Measurements from ENCODE around the gene SMOC2. TPM values are rescaled to one million over a fixed set of nuclear protein-coding genes. Genes with fewer than 3 reads are reported as not detected.
"Not testable (repeated sequence)": the region's sequence is repeated elsewhere in the genome, so short reads cannot be mapped to it uniquely, and the experiment has no call there.

Gene SMOC2
- total RNA-seq, 8 experiments from 2014 or later: 0.15 to 31.4 (median 0.94) TPM; not detected in 2

DNA sequence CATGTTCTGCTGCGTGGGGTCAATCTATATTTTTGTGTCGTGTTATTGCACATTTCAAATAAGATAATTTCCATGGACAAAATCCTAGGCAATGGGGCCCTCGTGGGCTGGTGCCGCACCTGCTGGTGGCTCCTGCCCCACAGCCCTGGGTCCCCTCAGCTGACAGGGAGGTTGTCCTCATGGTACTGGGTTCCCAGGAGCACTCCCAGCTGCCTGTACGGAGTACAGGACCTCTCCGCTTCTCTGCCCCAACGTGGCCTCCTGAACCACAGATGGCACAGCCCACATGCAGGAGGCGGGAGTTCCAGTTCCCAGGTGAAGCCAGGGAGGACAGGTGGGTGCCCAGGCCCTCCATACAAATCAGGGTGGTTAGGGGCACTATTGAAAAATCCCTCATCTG is 243.5 kb downstream of the SMOC2 start:
- peaks cover 19 to 23% of the 10 kb centered on the region in 2 donors for H3K4me1 ChIP-seq (replicated peaks in 1 of 2)
- no peak overlapping the region for H3K4me3 ChIP-seq
- in situ Hi-C loops (cut with MboI; ENCODE audit: low pct_unique_long_range_greater_than_20kb in 2 of 9, low sequenced_read_pairs in 9 of 9, unreplicated experiment in 9 of 9): no loop called here
- WGBS, 10 experiments: 0 to 100% (median 75%) methylated on average over 1 to 6 of the region's 8 CpGs; no CpG with 5 or more reads in 4 of the 10 experiments
- ATAC-seq (replicated peaks in 6 of 8): no peak
- no peak overlapping the region for H3K27ac ChIP-seq

DNA sequence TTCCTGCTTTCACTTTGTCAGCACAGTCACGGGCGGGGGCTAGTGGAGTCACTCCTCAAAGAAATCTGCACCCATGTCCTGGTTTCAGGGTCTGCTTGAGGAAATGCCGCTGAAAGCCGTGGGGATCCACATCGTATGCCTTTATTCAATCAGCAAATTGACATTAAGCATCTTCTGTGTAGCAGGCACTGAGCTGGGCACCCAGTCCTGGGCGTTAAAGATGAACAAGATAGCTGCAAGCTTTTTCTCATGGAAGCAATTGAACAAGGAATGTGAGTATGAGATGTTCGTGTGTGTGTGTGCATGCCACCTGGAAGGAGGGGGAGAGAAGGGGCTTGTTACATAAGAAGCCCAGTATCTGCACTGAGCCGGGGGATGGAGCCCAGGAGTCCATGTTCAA is 243.9 kb downstream of the SMOC2 start:
- WGBS, 10 experiments: 0 to 100% (median 90%) methylated on average over 1 to 5 of the region's 8 CpGs; no CpG with 5 or more reads in 3 of the 10 experiments
- ATAC-seq (replicated peaks in 6 of 8): no peak
- Histone ChIP-seq H3K27ac (no peak overlapping the region), H3K4me1 (replicated peaks in 1 of 2) (peaks cover 19 to 23% of the 10 kb centered on the region in 2 donors), H3K4me3 (no peak overlapping the region)
- in situ Hi-C loops (cut with MboI; ENCODE audit: low pct_unique_long_range_greater_than_20kb in 2 of 9, low sequenced_read_pairs in 9 of 9, unreplicated experiment in 9 of 9): no loop called here

- H3K27ac ChIP-seq: no peak overlapping the region
- H3K4me1 ChIP-seq (replicated peaks in 1 of 2): peaks cover 19 to 23% of the 10 kb centered on the region in 2 donors
- WGBS, 10 experiments: 28 to 100% (median 83%) methylated on average over 1 to 9 of the region's 25 CpGs; no CpG with 5 or more reads in 2 of the 10 experiments
- H3K4me3 ChIP-seq: no peak overlapping the region
- ATAC-seq (replicated peaks in 6 of 8): no peak
- in situ Hi-C loops (cut with MboI; ENCODE audit: low pct_unique_long_range_greater_than_20kb in 2 of 9, low sequenced_read_pairs in 9 of 9, unreplicated experiment in 9 of 9): no loop called here
These were observed 245.2 kb downstream of the SMOC2 start for GRCh38 chr6:168686029-168686738.

DNA sequence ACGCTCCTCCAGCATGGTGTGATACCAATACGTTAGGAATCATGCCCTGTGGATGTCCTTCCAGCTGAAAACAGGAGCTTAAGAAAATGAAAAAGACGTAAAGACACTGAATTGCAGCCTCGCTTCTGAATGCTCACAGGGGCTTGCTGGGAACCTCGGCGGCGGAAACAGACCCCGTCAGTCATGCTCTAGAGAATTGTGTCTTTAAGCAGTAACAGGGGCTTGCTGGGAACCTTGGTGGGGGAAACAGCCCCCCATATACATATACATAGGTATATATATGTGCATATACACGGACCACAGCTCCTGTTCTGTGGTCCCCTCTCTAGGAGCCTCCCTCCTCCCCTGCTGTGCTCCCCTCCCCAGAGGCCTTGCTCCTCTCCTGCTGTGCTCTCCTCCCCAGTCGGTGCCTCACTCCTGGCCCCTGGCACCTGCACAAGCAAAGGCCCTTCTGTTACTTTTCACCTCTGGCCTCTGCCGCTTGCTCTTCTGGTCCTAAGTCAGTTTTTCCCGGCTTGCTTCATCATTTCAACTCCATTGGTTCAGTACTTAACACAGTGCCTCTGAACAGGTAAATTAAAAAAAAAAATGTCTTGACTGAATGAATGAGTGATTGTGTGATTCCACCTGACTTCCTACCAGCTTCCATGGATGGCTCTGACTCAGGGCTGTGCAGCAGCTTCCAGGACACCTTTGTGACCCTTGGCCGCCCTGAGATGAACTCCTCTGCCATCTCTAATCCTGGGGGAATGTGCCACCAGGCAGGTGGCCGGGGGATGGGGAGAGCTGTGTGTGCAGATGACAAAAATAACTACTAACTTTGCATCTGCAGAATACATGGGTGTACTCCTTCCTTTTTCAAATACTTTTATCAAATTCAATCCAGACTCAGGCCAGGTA is 246.1 kb downstream of the SMOC2 start:
- 54 to 100% (median 69%) methylated on average over 1 to 10 of the region's 14 CpGs; no CpG with 5 or more reads in 2 of the 10 experiments for WGBS, 10 experiments
- in situ Hi-C loops (cut with MboI; ENCODE audit: low pct_unique_long_range_greater_than_20kb in 2 of 9, low sequenced_read_pairs in 9 of 9, unreplicated experiment in 9 of 9): no loop called here
- peaks cover 21 to 28% of the 10 kb centered on the region in 2 donors for H3K4me1 ChIP-seq (replicated peaks in 1 of 2)
- H3K4me3 ChIP-seq: no peak overlapping the region
- ATAC-seq (replicated peaks in 6 of 8): peak in 3 of 8 experiments; percentile 10 to 19 (median 17)
- no peak overlapping the region for H3K27ac ChIP-seq

- Histone ChIP-seq H3K4me1 (replicated peaks in 1 of 2) (peaks cover 14 to 18% of the 10 kb centered on the region in 2 donors), H3K27ac (no peak overlapping the region), H3K4me3 (no peak overlapping the region)
- WGBS, 10 experiments: 31 to 100% (median 92%) methylated on average over 1 to 7 of the region's 7 CpGs; no CpG with 5 or more reads in 2 of the 10 experiments
- ATAC-seq (replicated peaks in 6 of 8): no peak
- in situ Hi-C loops (cut with MboI; ENCODE audit: low pct_unique_long_range_greater_than_20kb in 2 of 9, low sequenced_read_pairs in 9 of 9, unreplicated experiment in 9 of 9): no loop called here
These were observed 249.3 kb downstream of the SMOC2 start for GRCh38 chr6:168690271-168690670.

- H3K4me1 ChIP-seq (replicated peaks in 1 of 2): peaks cover 9 to 14% of the 10 kb centered on the region in 2 donors
- in situ Hi-C loops (cut with MboI; ENCODE audit: low pct_unique_long_range_greater_than_20kb in 2 of 9, low sequenced_read_pairs in 9 of 9, unreplicated experiment in 9 of 9): no loop called here
- peak in 2 of 8 experiments; percentile 16 to 24 for ATAC-seq (replicated peaks in 6 of 8)
- no peak overlapping the region for H3K27ac ChIP-seq
- H3K4me3 ChIP-seq: no peak overlapping the region
- WGBS, 10 experiments: 13 to 100% (median 70%) methylated on average over 1 to 7 of the region's 7 CpGs; no CpG with 5 or more reads in 3 of the 10 experiments
These were observed 250.8 kb downstream of the SMOC2 start for GRCh38 chr6:168691774-168692173.

- WGBS, 10 experiments: 10 to 96% (median 75%) methylated on average over 2 to 14 of the region's 34 CpGs; no CpG with 5 or more reads in 2 of the 10 experiments
- in situ Hi-C loops (cut with MboI; ENCODE audit: low pct_unique_long_range_greater_than_20kb in 2 of 9, low sequenced_read_pairs in 9 of 9, unreplicated experiment in 9 of 9): no loop called here
- peaks cover 6 to 8% of the 10 kb centered on the region in 2 donors for H3K4me1 ChIP-seq (replicated peaks in 1 of 2)
- no peak overlapping the region for H3K27ac ChIP-seq
- peak in 3 of 8 experiments; percentile 29 to 65 (median 57) for ATAC-seq (replicated peaks in 6 of 8)
- no peak overlapping the region for H3K4me3 ChIP-seq
These were observed 251.4 kb downstream of the SMOC2 start for GRCh38 chr6:168692193-168692914.

DNA sequence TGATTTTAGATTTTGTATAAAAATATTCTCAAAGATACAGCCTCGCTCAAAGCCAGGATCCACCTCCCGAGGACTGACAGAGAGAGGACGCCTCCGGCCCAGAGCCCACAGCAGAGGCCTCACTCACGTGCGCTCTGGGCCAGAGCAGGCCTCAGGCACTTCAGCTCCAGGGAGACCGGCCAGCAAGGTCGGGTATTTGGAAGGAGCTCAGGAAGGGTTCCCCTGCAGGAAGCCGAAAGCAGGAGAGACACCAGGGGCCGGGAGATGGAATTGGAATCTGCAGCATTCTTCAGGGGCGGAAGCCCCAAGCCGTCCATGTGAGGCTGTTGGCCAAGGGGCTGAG is 251.9 kb downstream of the SMOC2 start:
- ATAC-seq (replicated peaks in 6 of 8): peak in 1 of 8 experiments; percentile 89
- no CpG with 5 or more reads among the region's 12 CpGs for WGBS, 10 experiments
- in situ Hi-C loops (cut with MboI; ENCODE audit: low pct_unique_long_range_greater_than_20kb in 2 of 9, low sequenced_read_pairs in 9 of 9, unreplicated experiment in 9 of 9); H3K4me3 ChIP-seq; H3K4me1 ChIP-seq (replicated peaks in 1 of 2); H3K27ac ChIP-seq: not testable (repeated sequence)

DNA sequence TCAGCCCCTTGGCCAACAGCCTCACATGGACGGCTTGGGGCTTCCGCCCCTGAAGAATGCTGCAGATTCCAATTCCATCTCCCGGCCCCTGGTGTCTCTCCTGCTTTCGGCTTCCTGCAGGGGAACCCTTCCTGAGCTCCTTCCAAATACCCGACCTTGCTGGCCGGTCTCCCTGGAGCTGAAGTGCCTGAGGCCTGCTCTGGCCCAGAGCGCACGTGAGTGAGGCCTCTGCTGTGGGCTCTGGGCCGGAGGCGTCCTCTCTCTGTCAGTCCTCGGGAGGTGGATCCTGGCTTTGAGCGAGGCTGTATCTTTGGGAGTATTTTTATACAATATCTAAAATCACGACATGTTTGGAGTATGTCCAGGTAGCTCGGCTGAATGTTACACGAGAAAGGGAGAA is 253.8 kb downstream of the SMOC2 start:
- in situ Hi-C loops (cut with MboI; ENCODE audit: low pct_unique_long_range_greater_than_20kb in 2 of 9, low sequenced_read_pairs in 9 of 9, unreplicated experiment in 9 of 9); H3K27ac ChIP-seq; H3K4me3 ChIP-seq; H3K4me1 ChIP-seq (replicated peaks in 1 of 2): not testable (repeated sequence)
- WGBS, 10 experiments: 20 to 50% (median 40%) methylated on average over 2 of the region's 15 CpGs; no CpG with 5 or more reads in 7 of the 10 experiments
- ATAC-seq (replicated peaks in 6 of 8): peak in 1 of 8 experiments; percentile 78

DNA sequence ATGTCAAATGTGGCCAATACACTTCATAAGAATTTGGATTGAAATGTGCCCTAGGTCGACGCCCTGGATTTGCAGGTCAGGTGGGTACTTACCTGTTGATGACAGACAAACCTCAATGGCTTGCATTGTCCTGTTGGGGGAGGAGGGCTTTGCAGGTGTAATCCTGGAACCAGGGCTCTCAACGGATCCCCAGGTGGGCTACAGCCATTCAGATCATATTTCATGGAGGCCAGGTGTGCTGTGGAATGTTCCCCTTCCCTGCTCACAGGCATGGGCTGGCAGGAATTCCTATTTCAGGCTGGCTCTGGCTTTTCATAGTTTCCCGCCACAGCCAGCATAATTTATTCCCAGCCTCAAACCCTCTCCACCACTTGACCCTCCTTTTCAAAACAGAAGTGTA is 254.7 kb downstream of the SMOC2 start:
- H3K4me3 ChIP-seq: no peak overlapping the region
- H3K4me1 ChIP-seq (replicated peaks in 1 of 2): peaks cover 6 to 8% of the 10 kb centered on the region in 2 donors
- no peak for ATAC-seq (replicated peaks in 6 of 8)
- H3K27ac ChIP-seq: no peak overlapping the region
- 4 to 92% (median 80%) methylated on average over 1 to 3 of the region's 4 CpGs; no CpG with 5 or more reads in 3 of the 10 experiments for WGBS, 10 experiments
- in situ Hi-C loops (cut with MboI; ENCODE audit: low pct_unique_long_range_greater_than_20kb in 2 of 9, low sequenced_read_pairs in 9 of 9, unreplicated experiment in 9 of 9): no loop called here

GRCh38 chr6:168698923-168699322 is 257.9 kb downstream of the SMOC2 start:
- ATAC-seq (replicated peaks in 6 of 8): no peak
- in situ Hi-C loops (cut with MboI; ENCODE audit: low pct_unique_long_range_greater_than_20kb in 2 of 9, low sequenced_read_pairs in 9 of 9, unreplicated experiment in 9 of 9): no loop called here
- no peak overlapping the region for H3K4me3 ChIP-seq
- H3K4me1 ChIP-seq (replicated peaks in 1 of 2): peaks cover 0 to 4% of the 10 kb centered on the region in 2 donors
- WGBS, 10 experiments: 20 to 90% (median 86%) methylated on average over 1 to 5 of the region's 5 CpGs; no CpG with 5 or more reads in 5 of the 10 experiments
- H3K27ac ChIP-seq: no peak overlapping the region

- H3K27ac ChIP-seq: no peak overlapping the region
- in situ Hi-C loops (cut with MboI; ENCODE audit: low pct_unique_long_range_greater_than_20kb in 2 of 9, low sequenced_read_pairs in 9 of 9, unreplicated experiment in 9 of 9): no loop called here
- peak in 1 of 8 experiments; percentile 57 for ATAC-seq (replicated peaks in 6 of 8)
- 0 to 93% (median 80%) methylated on average over 1 to 15 of the region's 15 CpGs; no CpG with 5 or more reads in 1 of the 10 experiments for WGBS, 10 experiments
- H3K4me1 ChIP-seq (replicated peaks in 1 of 2): peaks cover 0 to 6% of the 10 kb centered on the region in 2 donors
- no peak overlapping the region for H3K4me3 ChIP-seq
These were observed 258.8 kb downstream of the SMOC2 start for GRCh38 chr6:168699631-168700295.
